CD4-positive, alpha-beta memory T cell (primary cell): Measurements from ENCODE around the gene OR56A5. TPM values are rescaled to one million over a fixed set of nuclear protein-coding genes. Genes with fewer than 3 reads are reported as not detected.

ENCODE experiments used
- CTCF ChIA-PET: fragments of 350-600 bp; sonication (Branson Sonifier 250); formaldehyde crosslinking; loops from one replicate; lab custom pipeline; 2021; ENCODE audit warnings: inconsistent platforms; ENCODE audit not compliant: partially characterized antibody; lab: Charles Lee
- POLR2A ChIA-PET: fragments of 350-600 bp; sonication (Branson Sonifier 250); formaldehyde crosslinking; loops from one replicate; lab custom pipeline; 2021; ENCODE audit not compliant: partially characterized antibody; lab: Charles Lee
- DNase-seq, 5 donors: peaks; one replicate each; pipeline versions ENCODE4 v3.0.0 to v3.0.0-alpha.2; 2020 to 2022; ENCODE audit warnings: mixed read lengths in 1 of 5
- H3K27ac ChIP-seq: one replicate; pipeline ENCODE4 v1.7.0; 2013; ENCODE audit warnings: low read depth, low read length
- H3K27me3 ChIP-seq: 2 replicates; pipeline ENCODE4 v1.7.0; 2013; ENCODE audit warnings: mild to moderate bottlenecking, low read length, moderate library complexity; ENCODE audit not compliant: insufficient read depth
- H3K36me3 ChIP-seq: 2 replicates; pipeline ENCODE4 v1.7.0; 2013; ENCODE audit warnings: mild to moderate bottlenecking, low read length, moderate library complexity; ENCODE audit not compliant: insufficient read depth
- H3K4me1 ChIP-seq: 2 replicates; pipeline ENCODE4 v1.7.0; 2013; ENCODE audit warnings: mild to moderate bottlenecking, low read length, moderate library complexity; ENCODE audit not compliant: insufficient read depth
- H3K4me3 ChIP-seq, 2 donors: one replicate each; pipeline ENCODE4 v1.7.0; 2013; ENCODE audit warnings: low read length in 2 of 2, mild to moderate bottlenecking in 1 of 2
- H3K9me3 ChIP-seq, 2 donors: one replicate each; pipeline ENCODE4 v1.7.0; 2013; ENCODE audit warnings: low read length in 2 of 2, control low read depth in 1 of 2; ENCODE audit not compliant: control insufficient read depth in 1 of 2
- H3K27ac Mint-ChIP-seq, 7 donors: one replicate each; pipeline ENCODE4 v1.8.0; 2020 to 2021; ENCODE audit warnings: mixed read lengths in 7 of 7, mild to moderate bottlenecking in 6 of 7, inconsistent platforms in 3 of 7, moderate library complexity in 3 of 7
- H3K27me3 Mint-ChIP-seq, 2 donors: one replicate each; pipeline ENCODE4 v1.8.0; 2020 to 2021; ENCODE audit warnings: mixed read lengths in 2 of 2
- H3K36me3 Mint-ChIP-seq, 2 donors: one replicate each; pipeline ENCODE4 v1.8.0; 2020 to 2021; ENCODE audit warnings: mixed read lengths in 2 of 2, inconsistent platforms in 1 of 2, mild to moderate bottlenecking in 1 of 2
- H3K4me1 Mint-ChIP-seq, 4 donors: one replicate each; pipeline ENCODE4 v1.8.0; 2020 to 2021; ENCODE audit warnings: mixed read lengths in 4 of 4, mild to moderate bottlenecking in 1 of 4
- H3K4me3 Mint-ChIP-seq, 8 donors: one replicate each; pipeline ENCODE4 v1.8.0; 2020 to 2021; ENCODE audit warnings: mixed read lengths in 8 of 8, mild to moderate bottlenecking in 7 of 8, moderate library complexity in 6 of 8, inconsistent platforms in 3 of 8
- H3K9me3 Mint-ChIP-seq, 8 donors: one replicate each; pipeline ENCODE4 v1.8.0; 2020 to 2021; ENCODE audit warnings: mixed read lengths in 8 of 8, mild to moderate bottlenecking in 5 of 8, inconsistent platforms in 3 of 8, moderate library complexity in 1 of 8
- intact Hi-C: fragments of 100-400 bp; cut with micrococcal nuclease; formaldehyde crosslinking; loops from one replicate; pipeline ENCODE4 v1.15.1; 2023
- polyA plus RNA-seq, 2 donors: library from polyadenylated mRNA; unstranded; fragments of 300-500 nt; fragmentation: Illumina TruSeq; gene quantifications; one replicate each; pipeline ENCODE4 v1.2.3, GENCODE V29; 2021
- total RNA-seq, 2 experiments: library from RNA; stranded (reverse); gene quantifications; one replicate each; pipeline ENCODE4 v1.2.3, GENCODE V29; 2021

Gene OR56A5
- total and polyA plus RNA-seq, 4 experiments from 2014 or later: not detected

GRCh38 chr11:5933116-5933515, 35.2 kb downstream of the OR56A5 start:
- no peaks in the 10 kb centered on the region for H3K36me3 Mint-ChIP-seq
- no peak for DNase-seq
- H3K9me3 ChIP-seq: no peaks in the 10 kb centered on the region
- ChIA-PET POLR2A (no interaction called here), CTCF (no interaction called here)
- no peaks in the 10 kb centered on the region for H3K36me3 ChIP-seq
- no peaks in the 10 kb centered on the region for H3K27me3 ChIP-seq
- no peaks in the 10 kb centered on the region for H3K4me1 Mint-ChIP-seq
- intact Hi-C loops: no loop called here
- peaks cover 0 to 11% (median 5%) of the 10 kb centered on the region in 8 donors for H3K9me3 Mint-ChIP-seq
- no peak overlapping the region for H3K4me3 Mint-ChIP-seq
- no peak overlapping the region for H3K27ac Mint-ChIP-seq
- no peaks in the 10 kb centered on the region for H3K4me1 ChIP-seq
- peaks cover 2 to 3% of the 10 kb centered on the region in 2 donors for H3K27me3 Mint-ChIP-seq
- H3K4me3 ChIP-seq: no peak overlapping the region
- no peak overlapping the region for H3K27ac ChIP-seq

DNA sequence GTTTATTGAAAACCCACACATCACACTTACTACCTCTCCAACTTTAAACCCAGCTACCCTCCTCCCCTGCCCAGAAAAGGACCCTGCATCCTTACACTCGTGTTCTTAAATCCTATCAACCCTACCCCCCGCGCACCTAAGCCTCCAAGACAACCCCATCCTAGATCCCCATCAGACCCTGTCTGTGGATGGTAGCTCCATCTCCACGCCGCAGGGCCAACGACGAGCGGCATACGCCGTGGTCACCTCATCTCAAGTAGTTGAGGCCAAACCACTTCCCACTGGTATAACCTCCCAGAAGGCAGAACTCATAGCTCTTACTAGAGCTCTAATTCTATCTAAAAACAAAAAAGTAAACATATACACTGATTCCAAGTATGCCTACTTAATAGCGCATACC, 35.6 kb downstream of the OR56A5 start:
- no peak overlapping the region for H3K27ac ChIP-seq
- DNase-seq: no peak
- ChIA-PET POLR2A (no interaction called here), CTCF (no interaction called here)
- H3K36me3 ChIP-seq: no peaks in the 10 kb centered on the region
- Mint-ChIP-seq H3K9me3 (peaks cover 0 to 11% (median 5%) of the 10 kb centered on the region in 8 donors), H3K36me3 (no peaks in the 10 kb centered on the region), H3K27ac (no peak overlapping the region), H3K27me3 (peaks cover 2 to 3% of the 10 kb centered on the region in 2 donors), H3K4me3 (no peak overlapping the region), H3K4me1 (no peaks in the 10 kb centered on the region)
- no peaks in the 10 kb centered on the region for H3K4me1 ChIP-seq
- H3K4me3 ChIP-seq: no peak overlapping the region
- intact Hi-C loops: no loop called here
- H3K9me3 ChIP-seq: no peaks in the 10 kb centered on the region
- H3K27me3 ChIP-seq: no peaks in the 10 kb centered on the region

DNA sequence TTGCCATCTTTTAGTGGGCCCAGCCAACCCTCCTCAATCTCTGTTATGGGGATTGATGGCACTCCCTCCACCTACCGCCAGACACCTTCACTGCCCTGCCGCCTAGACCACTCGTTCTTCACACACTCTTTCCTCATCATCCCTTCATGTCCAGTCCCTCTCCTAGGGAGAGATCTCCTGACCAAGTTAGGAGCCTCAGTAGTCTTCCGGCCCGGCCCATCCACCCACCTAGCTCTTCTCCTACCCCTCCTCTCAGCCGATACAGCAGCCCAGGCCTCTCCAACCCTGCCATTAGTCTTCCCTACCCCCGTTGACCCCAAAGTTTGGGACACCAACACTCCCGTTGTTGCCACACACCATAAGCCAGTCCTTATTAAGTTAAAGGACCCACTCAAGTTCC, 37.2 kb downstream of the OR56A5 start:
- intact Hi-C loops: no loop called here
- Mint-ChIP-seq H3K9me3 (peaks cover 0 to 11% (median 7%) of the 10 kb centered on the region in 8 donors), H3K36me3 (no peaks in the 10 kb centered on the region), H3K4me3 (no peak overlapping the region), H3K4me1 (no peaks in the 10 kb centered on the region), H3K27me3 (peaks cover 2 to 3% of the 10 kb centered on the region in 2 donors), H3K27ac (peak overlapping the region in 1 of 7 donors; percentile 12)
- Histone ChIP-seq H3K9me3 (no peaks in the 10 kb centered on the region), H3K27ac (no peak overlapping the region), H3K4me3 (no peak overlapping the region), H3K4me1 (no peaks in the 10 kb centered on the region), H3K27me3 (no peaks in the 10 kb centered on the region), H3K36me3 (no peaks in the 10 kb centered on the region)
- ChIA-PET CTCF (no interaction called here), POLR2A (no interaction called here)
- DNase-seq: peak in 1 of 5 donors; percentile 17

DNA sequence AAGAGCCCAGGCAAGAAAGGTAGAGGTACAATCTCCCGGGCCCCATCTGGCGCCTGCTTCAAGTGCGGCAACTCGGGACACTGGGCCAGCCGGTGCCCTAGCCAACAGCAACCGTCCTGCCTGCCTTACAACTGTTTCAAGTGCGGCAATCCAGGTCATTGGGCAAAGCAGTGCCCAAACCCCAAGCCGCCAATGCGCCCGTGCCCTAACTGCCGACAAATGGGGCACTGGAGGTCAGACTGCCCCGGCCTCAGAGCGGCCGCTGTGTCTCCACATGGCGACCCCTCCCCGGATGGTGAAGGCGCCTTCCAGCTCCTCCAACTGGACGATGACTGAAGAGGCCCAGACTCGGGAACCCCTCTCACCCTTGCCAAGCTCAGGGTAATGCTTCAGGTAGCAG, 37.7 kb downstream of the OR56A5 start:
- ChIA-PET CTCF (no interaction called here), POLR2A (no interaction called here)
- Mint-ChIP-seq H3K4me1 (no peaks in the 10 kb centered on the region), H3K27ac (no peak overlapping the region), H3K27me3 (peaks cover 2 to 3% of the 10 kb centered on the region in 2 donors), H3K36me3 (no peaks in the 10 kb centered on the region), H3K4me3 (no peak overlapping the region), H3K9me3 (peaks cover 0 to 15% (median 7%) of the 10 kb centered on the region in 8 donors)
- H3K4me1 ChIP-seq: no peaks in the 10 kb centered on the region
- H3K4me3 ChIP-seq: no peak overlapping the region
- no peak for DNase-seq
- no peaks in the 10 kb centered on the region for H3K27me3 ChIP-seq
- H3K27ac ChIP-seq: no peak overlapping the region
- H3K36me3 ChIP-seq: no peaks in the 10 kb centered on the region
- H3K9me3 ChIP-seq: no peaks in the 10 kb centered on the region
- intact Hi-C loops: no loop called here

DNA sequence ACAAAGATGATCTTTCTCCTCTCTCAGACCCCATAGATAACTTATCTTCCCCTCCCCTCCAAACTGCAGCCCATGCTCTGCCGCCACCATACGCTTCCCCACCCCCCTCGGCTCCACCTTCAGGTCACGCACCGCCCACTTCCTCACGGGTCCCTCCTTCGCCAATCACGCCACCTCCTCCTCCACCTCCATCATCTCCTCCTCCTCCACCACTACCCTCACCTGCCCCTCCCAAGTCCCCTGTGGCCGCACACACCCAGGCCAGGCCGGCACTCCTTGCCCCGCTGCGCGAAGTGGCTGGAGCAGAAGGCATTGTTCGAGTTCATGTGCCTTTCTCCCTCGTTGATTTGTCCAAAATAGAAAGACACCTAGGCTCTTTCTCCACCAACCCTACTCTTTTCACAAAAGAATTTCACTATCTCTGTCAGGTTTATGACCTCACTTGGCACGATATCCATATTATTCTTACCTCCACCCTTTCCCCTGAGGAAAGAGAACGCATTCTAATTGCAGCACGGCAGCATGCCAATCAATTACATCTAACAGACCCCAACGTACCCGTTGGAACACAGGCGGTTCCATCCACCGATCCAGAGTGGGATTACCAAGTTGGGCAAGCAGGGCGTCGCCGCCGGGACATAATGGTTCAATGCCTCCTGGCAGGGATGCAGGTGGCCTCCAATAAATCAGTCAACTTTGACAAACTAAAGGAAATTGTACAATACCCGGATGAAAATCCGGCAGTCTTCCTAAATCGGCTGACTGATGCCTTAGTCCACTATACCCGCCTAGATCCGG, 38.5 kb downstream of the OR56A5 start:
- no peaks in the 10 kb centered on the region for H3K36me3 Mint-ChIP-seq
- intact Hi-C loops: no loop called here
- Histone ChIP-seq H3K27ac (no peak overlapping the region), H3K27me3 (no peaks in the 10 kb centered on the region), H3K4me3 (no peak overlapping the region), H3K36me3 (no peaks in the 10 kb centered on the region), H3K9me3 (no peaks in the 10 kb centered on the region), H3K4me1 (no peaks in the 10 kb centered on the region)
- no peak for DNase-seq
- no peaks in the 10 kb centered on the region for H3K4me1 Mint-ChIP-seq
- H3K27me3 Mint-ChIP-seq: peaks cover 2 to 3% of the 10 kb centered on the region in 2 donors
- no peak overlapping the region for H3K27ac Mint-ChIP-seq
- ChIA-PET POLR2A (no interaction called here), CTCF (no interaction called here)
- no peak overlapping the region for H3K4me3 Mint-ChIP-seq
- H3K9me3 Mint-ChIP-seq: peaks cover 3 to 23% (median 9%) of the 10 kb centered on the region in 8 donors

DNA sequence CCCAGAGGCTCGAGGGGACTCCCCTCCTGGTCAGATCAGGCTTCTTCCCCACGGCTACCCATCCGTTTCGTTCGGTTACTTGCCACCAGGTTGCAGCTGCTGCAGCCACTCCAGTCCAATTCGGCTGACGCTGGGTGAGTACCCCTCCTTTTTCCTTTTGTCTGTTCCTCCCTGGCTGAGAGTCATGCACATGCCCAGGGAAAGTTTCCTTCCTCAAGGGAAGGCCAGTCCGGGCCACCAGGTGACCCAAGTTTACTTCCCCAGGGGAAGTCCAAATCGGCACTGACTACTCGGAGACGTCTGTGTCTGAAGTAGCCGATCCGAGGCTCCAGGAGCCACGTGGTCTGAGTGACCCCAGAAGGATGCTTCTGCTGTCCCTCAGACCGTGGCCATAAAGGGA, 39.5 kb downstream of the OR56A5 start:
- Histone ChIP-seq H3K4me3 (no peak overlapping the region), H3K9me3 (no peaks in the 10 kb centered on the region), H3K4me1 (no peaks in the 10 kb centered on the region), H3K27ac (no peak overlapping the region), H3K27me3 (no peaks in the 10 kb centered on the region), H3K36me3 (no peaks in the 10 kb centered on the region)
- H3K27me3 Mint-ChIP-seq: peaks cover 2 to 3% of the 10 kb centered on the region in 2 donors
- DNase-seq: no peak
- H3K9me3 Mint-ChIP-seq: peaks cover 7 to 28% (median 14%) of the 10 kb centered on the region in 8 donors
- ChIA-PET POLR2A (no interaction called here), CTCF (no interaction called here)
- intact Hi-C loops: no loop called here
- no peaks in the 10 kb centered on the region for H3K4me1 Mint-ChIP-seq
- no peak overlapping the region for H3K27ac Mint-ChIP-seq
- no peaks in the 10 kb centered on the region for H3K36me3 Mint-ChIP-seq
- no peak overlapping the region for H3K4me3 Mint-ChIP-seq

- Mint-ChIP-seq H3K9me3 (peaks cover 7 to 27% (median 16%) of the 10 kb centered on the region in 8 donors), H3K27ac (no peak overlapping the region), H3K4me1 (no peaks in the 10 kb centered on the region), H3K4me3 (no peak overlapping the region), H3K27me3 (peaks cover 2 to 3% of the 10 kb centered on the region in 2 donors), H3K36me3 (no peaks in the 10 kb centered on the region)
- no peaks in the 10 kb centered on the region for H3K36me3 ChIP-seq
- intact Hi-C loops: no loop called here
- no peak for DNase-seq
- no peak overlapping the region for H3K27ac ChIP-seq
- H3K4me1 ChIP-seq: no peaks in the 10 kb centered on the region
- CTCF ChIA-PET: no interaction called here
- no peaks in the 10 kb centered on the region for H3K27me3 ChIP-seq
- no peak overlapping the region for H3K4me3 ChIP-seq
- H3K9me3 ChIP-seq: no peaks in the 10 kb centered on the region
- POLR2A ChIA-PET: no interaction called here
These were observed 40.0 kb downstream of the OR56A5 start for GRCh38 chr11:5928271-5928670.
